Stimulated activated CD4-positive, alpha-beta T cell treated with anti-CD3 and anti-CD28 coated beads, Interleukin-15, amount 100 ng/mL, for 24 hours (primary cell): ENCODE measurements around the gene DPP6.

Experiments used
- DNase-seq: peaks from one replicate; pipeline ENCODE4 v3.0.0-alpha.2; 2020

The DPP6 gene

GRCh38 chr7:154905146-154905545, 852.9 kb downstream of the DPP6 start:
- no peak for DNase-seq

- no peak for DNase-seq
Measured at GRCh38 chr7:154905615-154906014, 853.4 kb downstream of the DPP6 start.

- no peak for DNase-seq
Measured at GRCh38 chr7:154906201-154906600, 854.0 kb downstream of the DPP6 start.

GRCh38 chr7:154906736-154907355, 854.6 kb downstream of the DPP6 start:
- no peak for DNase-seq

- DNase-seq: no peak
Measured at GRCh38 chr7:154907651-154908620, 855.7 kb downstream of the DPP6 start.

- no peak for DNase-seq
Measured at GRCh38 chr7:154909241-154910105, 857.3 kb downstream of the DPP6 start.

GRCh38 chr7:154910125-154910524, 857.9 kb downstream of the DPP6 start:
- no peak for DNase-seq

GRCh38 chr7:154910977-154911376, 858.8 kb downstream of the DPP6 start:
- no peak for DNase-seq

GRCh38 chr7:154911411-154911810, 859.2 kb downstream of the DPP6 start:
- DNase-seq: no peak

- no peak for DNase-seq
Measured at GRCh38 chr7:154911862-154912455, 859.8 kb downstream of the DPP6 start.

GRCh38 chr7:154912871-154913637, 860.9 kb downstream of the DPP6 start:
- no peak for DNase-seq

- peak; percentile 93 for DNase-seq
Measured at GRCh38 chr7:154913638-154914307, 861.6 kb downstream of the DPP6 start.

- no peak for DNase-seq
Measured at GRCh38 chr7:154914308-154914995, 862.3 kb downstream of the DPP6 start.

- DNase-seq: peak; percentile 13
Measured at GRCh38 chr7:154914996-154915380, 862.8 kb downstream of the DPP6 start.

GRCh38 chr7:154915600-154915999, 863.4 kb downstream of the DPP6 start:
- DNase-seq: no peak

- DNase-seq: no peak
Measured at GRCh38 chr7:154916381-154916780, 864.2 kb downstream of the DPP6 start.

- no peak for DNase-seq
Measured at GRCh38 chr7:154916856-154917807, 864.9 kb downstream of the DPP6 start.

GRCh38 chr7:154917808-154918160, 865.6 kb downstream of the DPP6 start:
- no peak for DNase-seq

GRCh38 chr7:154918266-154918665, 866.1 kb downstream of the DPP6 start:
- no peak for DNase-seq

GRCh38 chr7:154918741-154919140, 866.5 kb downstream of the DPP6 start:
- no peak for DNase-seq
